ENCODE data around the gene TMEM167B. TPM values are rescaled to one million over a fixed set of nuclear protein-coding genes. Genes with fewer than 3 reads are reported as not detected.

Gene TMEM167B
- total and polyA plus RNA-seq, 7 experiments from 2014 or later, result 28.3 to 65.6 (median 39.0) TPM

DNA sequence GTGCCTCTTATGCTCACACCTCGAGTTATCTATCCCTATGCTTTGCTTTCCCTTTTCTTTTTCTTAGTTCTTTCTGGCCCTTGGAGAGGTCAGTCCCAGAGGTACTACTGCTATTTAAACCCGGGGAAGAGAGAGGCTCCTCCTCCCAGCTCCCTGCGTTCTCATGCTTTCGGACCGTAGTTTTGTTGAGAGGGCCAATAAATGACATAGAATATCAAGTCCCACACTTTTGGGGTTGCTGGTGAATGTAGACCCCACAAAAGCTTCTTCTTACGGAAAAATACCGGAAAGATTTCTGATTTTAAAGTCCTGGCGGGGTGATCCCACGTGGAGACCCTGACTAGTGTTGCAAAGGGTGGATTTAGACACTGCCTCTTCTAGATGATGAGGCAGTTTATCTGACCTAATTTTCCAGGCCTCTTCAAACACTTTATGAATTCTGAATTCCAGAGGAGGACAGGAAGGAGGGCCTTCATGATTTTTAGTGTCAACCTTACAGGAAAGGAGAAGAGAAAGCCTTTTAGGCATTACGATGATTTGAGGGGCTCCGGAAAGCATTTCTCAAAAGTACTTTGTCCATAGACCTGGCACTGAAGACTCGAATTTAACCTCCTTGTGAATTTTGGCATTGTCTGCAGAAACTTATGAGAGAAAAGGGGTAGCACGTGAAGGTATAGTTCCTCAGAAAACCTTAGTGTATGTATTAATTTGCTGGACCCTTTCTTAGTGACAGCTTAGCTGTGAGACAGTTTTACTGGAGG is 694 bp downstream of the TMEM167B start:
- Histone ChIP-seq H3K27ac (ENCODE audit: low read depth, low read length) (peak overlapping the region; percentile 97), H3K27me3 (ENCODE audit: control insufficient read depth in 2 of 2, insufficient read depth in 2 of 2, low read length in 2 of 2) (no peaks in the 10 kb centered on the region), H3K36me3 (ENCODE audit: control insufficient read depth in 2 of 3, insufficient read depth in 3 of 3, low read length in 3 of 3) (peaks cover 0 to 21% (median 4%) of the 10 kb centered on the region in 3 experiments), H3K9me3 (ENCODE audit: control insufficient read depth in 2 of 3, low read length in 3 of 3) (no peaks in the 10 kb centered on the region), H3K4me3 (ENCODE audit: low read length) (peak overlapping the region; percentile 84), H3K4me1 (ENCODE audit: control insufficient read depth in 2 of 2, insufficient read depth in 2 of 2, low read length in 2 of 2) (peaks cover 14 to 18% of the 10 kb centered on the region in 2 donors)
- peak overlapping the region; percentile 88 to 98 (median 96) for H3K4me3 Mint-ChIP-seq
- CTCF ChIA-PET, result interaction anchor here (0.6 to 1.3 kb wide), 3 partner anchors 9 to 398 kb away, joined by 3 to 7 read pairs (median 4); no protein-coding TSS in a partner anchor
- ATAC-seq (peak; percentile 10), DNase-seq (no peak)
- H3K27ac Mint-ChIP-seq, result peak overlapping the region; percentile 90 to 99 (median 98)
- H3K4me1 Mint-ChIP-seq, result peaks cover 15 to 43% (median 37%) of the 10 kb centered on the region in 7 donors
- intact Hi-C loops (cut with micrococcal nuclease), result loop anchor here (5.0 kb wide), 6 partner anchors 121 to 529 kb away; partner anchors contain the start of genes ATXN7L2 (in 1 of the 2), CLCC1 (in 1 of the 2), EEIG2 (in 1 of the 2) and PSMA5 (in 1 of the 2)
- POLR2A ChIA-PET, result interaction anchor here (0.8 to 4.4 kb wide), 12 partner anchors 9 to 422 kb away, joined by 3 to 77 read pairs (median 4); partner anchors contain the start of genes PRPF38B, TAF13 and WDR47
- H3K27me3 Mint-ChIP-seq, result no peaks in the 10 kb centered on the region
- peaks cover 0 to 16% (median 2%) of the 10 kb centered on the region in 11 donors for H3K9me3 Mint-ChIP-seq
- H3K36me3 Mint-ChIP-seq, result peaks cover 0 to 15% (median 5%) of the 10 kb centered on the region in 5 donors

DNA sequence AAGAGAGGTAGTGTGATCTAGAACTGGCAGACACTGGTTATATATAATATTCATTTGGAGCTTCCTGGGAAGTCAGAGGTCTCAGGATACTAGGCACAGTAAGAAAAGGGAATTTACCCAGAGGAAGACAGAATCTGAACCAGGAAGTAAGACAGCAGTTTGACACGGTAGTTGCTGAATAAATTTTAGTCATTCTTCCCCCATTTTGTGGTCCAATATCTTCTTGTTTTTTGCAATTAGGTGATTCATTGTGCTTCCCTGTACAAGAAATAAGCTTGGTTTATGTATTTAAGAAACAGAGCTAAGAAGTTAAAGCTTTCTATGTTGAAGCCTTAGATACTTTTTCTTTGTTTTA is 1.3 kb downstream of the TMEM167B start:
- intact Hi-C loops (cut with micrococcal nuclease), result loop anchor here (5.0 kb wide), 6 partner anchors 120 to 530 kb away; partner anchors contain the start of genes ATXN7L2 (in 1 of the 2), CLCC1 (in 1 of the 2), EEIG2 (in 1 of the 2) and PSMA5 (in 1 of the 2)
- peaks cover 0 to 16% (median 0%) of the 10 kb centered on the region in 11 donors for H3K9me3 Mint-ChIP-seq

GRCh38 chr1:109094377-109094803 is 3.8 kb downstream of the TMEM167B start:
- Mint-ChIP-seq H3K4me3 (no peak overlapping the region), H3K27me3 (no peaks in the 10 kb centered on the region), H3K9me3 (peaks cover 0 to 9% (median 0%) of the 10 kb centered on the region in 11 donors), H3K4me1 (peaks cover 15 to 45% (median 38%) of the 10 kb centered on the region in 7 donors), H3K27ac (peak overlapping the region in 1 of 9 donors; percentile 59), H3K36me3 (peaks cover 0 to 15% (median 7%) of the 10 kb centered on the region in 5 donors)
- ATAC-seq (no peak), DNase-seq (no peak)
- no peaks in the 10 kb centered on the region for H3K27me3 ChIP-seq (ENCODE audit: control insufficient read depth in 2 of 2, insufficient read depth in 2 of 2, low read length in 2 of 2)
- peaks cover 0 to 21% (median 4%) of the 10 kb centered on the region in 3 experiments for H3K36me3 ChIP-seq (ENCODE audit: control insufficient read depth in 2 of 3, insufficient read depth in 3 of 3, low read length in 3 of 3)
- ChIA-PET CTCF (interaction anchor here (0.6 to 0.9 kb wide), 2 partner anchors 57 to 274 kb away, joined by 4 to 7 read pairs; no protein-coding TSS in a partner anchor), POLR2A (interaction anchor here (0.6 kb wide), 1 partner anchor 45 kb away, joined by 3 read pairs; no protein-coding TSS in a partner anchor)
- intact Hi-C loops (cut with micrococcal nuclease), result loop anchor here (5.0 kb wide), 6 partner anchors 118 to 532 kb away; partner anchors contain the start of genes ATXN7L2 (in 1 of the 2), CLCC1 (in 1 of the 2), EEIG2 (in 1 of the 2) and PSMA5 (in 1 of the 2)
- H3K9me3 ChIP-seq (ENCODE audit: control insufficient read depth in 2 of 3, low read length in 3 of 3), result no peaks in the 10 kb centered on the region
- no peak overlapping the region for H3K27ac ChIP-seq (ENCODE audit: low read depth, low read length)
- peaks cover 14 to 18% of the 10 kb centered on the region in 2 donors for H3K4me1 ChIP-seq (ENCODE audit: control insufficient read depth in 2 of 2, insufficient read depth in 2 of 2, low read length in 2 of 2)
- no peak overlapping the region for H3K4me3 ChIP-seq (ENCODE audit: low read length)

More for the DNA sequence above, 1.3 kb downstream of the TMEM167B start:
- CTCF ChIA-PET, result no interaction called here
- H3K27ac Mint-ChIP-seq, result peak overlapping the region; percentile 90 to 99 (median 98)
- H3K9me3 ChIP-seq (ENCODE audit: control insufficient read depth in 2 of 3, low read length in 3 of 3), result no peaks in the 10 kb centered on the region
- peaks cover 15 to 43% (median 37%) of the 10 kb centered on the region in 7 donors for H3K4me1 Mint-ChIP-seq
- H3K27ac ChIP-seq (ENCODE audit: low read depth, low read length), result peak overlapping the region; percentile 97
- H3K4me3 Mint-ChIP-seq, result peak overlapping the region; percentile 88 to 98 (median 96)
- H3K36me3 Mint-ChIP-seq, result peaks cover 0 to 15% (median 5%) of the 10 kb centered on the region in 5 donors
- POLR2A ChIA-PET, result interaction anchor here (0.5 to 4.4 kb wide), 9 partner anchors 9 to 529 kb away, joined by 3 to 77 read pairs (median 7); partner anchors contain the start of genes PRPF38B, SARS1, TAF13 and WDR47
- H3K4me3 ChIP-seq (ENCODE audit: low read length), result peak overlapping the region; percentile 84
- no peaks in the 10 kb centered on the region for H3K27me3 Mint-ChIP-seq
- peaks cover 0 to 21% (median 4%) of the 10 kb centered on the region in 3 experiments for H3K36me3 ChIP-seq (ENCODE audit: control insufficient read depth in 2 of 3, insufficient read depth in 3 of 3, low read length in 3 of 3)
- H3K4me1 ChIP-seq (ENCODE audit: control insufficient read depth in 2 of 2, insufficient read depth in 2 of 2, low read length in 2 of 2), result peaks cover 14 to 18% of the 10 kb centered on the region in 2 donors
- DNase-seq (no peak), ATAC-seq (no peak)
- no peaks in the 10 kb centered on the region for H3K27me3 ChIP-seq (ENCODE audit: control insufficient read depth in 2 of 2, insufficient read depth in 2 of 2, low read length in 2 of 2)

DNA sequence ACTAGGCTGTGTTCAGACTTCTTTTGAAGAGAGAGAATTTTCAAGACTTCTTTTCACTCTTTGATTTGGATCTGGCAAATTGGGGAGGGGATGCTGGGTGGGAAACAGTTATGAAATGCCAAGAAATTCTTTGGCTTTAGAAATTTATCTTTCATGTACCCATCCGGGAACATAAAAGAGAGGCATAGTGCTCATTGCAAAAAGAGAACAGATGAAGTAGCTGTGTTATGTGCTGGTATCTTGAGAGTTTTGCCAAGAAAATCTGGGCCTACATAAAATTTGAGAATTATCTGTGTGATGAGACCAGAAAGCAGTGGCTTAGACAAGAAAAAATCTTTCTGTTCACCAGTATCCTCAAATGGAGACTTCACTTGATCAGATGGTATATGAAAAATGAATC is 4.3 kb downstream of the TMEM167B start:
- Histone ChIP-seq H3K27me3 (ENCODE audit: control insufficient read depth in 2 of 2, insufficient read depth in 2 of 2, low read length in 2 of 2) (no peaks in the 10 kb centered on the region), H3K4me1 (ENCODE audit: control insufficient read depth in 2 of 2, insufficient read depth in 2 of 2, low read length in 2 of 2) (peaks cover 14 to 18% of the 10 kb centered on the region in 2 donors), H3K9me3 (ENCODE audit: control insufficient read depth in 2 of 3, low read length in 3 of 3) (no peaks in the 10 kb centered on the region), H3K4me3 (ENCODE audit: low read length) (no peak overlapping the region), H3K36me3 (ENCODE audit: control insufficient read depth in 2 of 3, insufficient read depth in 3 of 3, low read length in 3 of 3) (peaks cover 0 to 21% (median 4%) of the 10 kb centered on the region in 3 experiments), H3K27ac (ENCODE audit: low read depth, low read length) (no peak overlapping the region)
- peaks cover 0 to under 1% (median 0%) of the 10 kb centered on the region in 5 donors for H3K27me3 Mint-ChIP-seq
- intact Hi-C loops (cut with micrococcal nuclease), result loop anchor here (5.0 kb wide), 6 partner anchors 117 to 533 kb away; partner anchors contain the start of genes ATXN7L2 (in 1 of the 2), CLCC1 (in 1 of the 2), EEIG2 (in 1 of the 2) and PSMA5 (in 1 of the 2)
- CTCF ChIA-PET, result interaction anchor here (0.6 to 0.9 kb wide), 2 partner anchors 58 to 275 kb away, joined by 4 to 7 read pairs; no protein-coding TSS in a partner anchor
- ATAC-seq (no peak), DNase-seq (no peak)
- H3K27ac Mint-ChIP-seq, result peak overlapping the region in 2 of 9 donors; percentile 8 to 12
- H3K9me3 Mint-ChIP-seq, result peaks cover 0 to 6% (median 0%) of the 10 kb centered on the region in 11 donors
- POLR2A ChIA-PET, result interaction anchor here (0.6 kb wide), 1 partner anchor 45 kb away, joined by 3 read pairs; no protein-coding TSS in a partner anchor
- no peak overlapping the region for H3K4me3 Mint-ChIP-seq
- H3K36me3 Mint-ChIP-seq, result peaks cover 0 to 15% (median 7%) of the 10 kb centered on the region in 5 donors
- H3K4me1 Mint-ChIP-seq, result peaks cover 17 to 50% (median 39%) of the 10 kb centered on the region in 7 donors

DNA sequence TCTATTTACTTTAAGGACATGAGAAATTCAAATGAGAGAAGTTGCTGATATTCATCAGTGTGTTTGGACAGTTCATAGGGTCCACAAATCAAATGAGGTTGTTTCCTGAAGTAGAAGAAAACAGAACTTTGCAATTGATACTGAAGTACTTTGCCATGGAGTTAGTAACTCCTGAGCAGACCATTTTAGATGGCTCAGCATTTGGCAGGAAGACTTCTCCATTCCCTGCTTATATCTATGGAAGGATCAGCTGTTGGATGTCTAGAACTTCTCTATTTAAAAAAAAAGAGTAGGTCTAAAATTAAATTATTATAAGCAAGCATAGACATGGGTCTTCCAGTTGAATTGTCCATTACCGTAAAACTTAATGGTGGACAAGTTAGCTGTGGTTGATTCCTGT is 5.1 kb downstream of the TMEM167B start:
- Histone ChIP-seq H3K4me1 (ENCODE audit: control insufficient read depth in 2 of 2, insufficient read depth in 2 of 2, low read length in 2 of 2) (peaks cover 11 to 18% of the 10 kb centered on the region in 2 donors), H3K9me3 (ENCODE audit: control insufficient read depth in 2 of 3, low read length in 3 of 3) (no peaks in the 10 kb centered on the region), H3K27ac (ENCODE audit: low read depth, low read length) (no peak overlapping the region), H3K27me3 (ENCODE audit: control insufficient read depth in 2 of 2, insufficient read depth in 2 of 2, low read length in 2 of 2) (no peaks in the 10 kb centered on the region), H3K36me3 (ENCODE audit: control insufficient read depth in 2 of 3, insufficient read depth in 3 of 3, low read length in 3 of 3) (peaks cover 0 to 25% (median 4%) of the 10 kb centered on the region in 3 experiments), H3K4me3 (ENCODE audit: low read length) (no peak overlapping the region)
- no peak for DNase-seq
- peaks cover 20 to 45% (median 38%) of the 10 kb centered on the region in 7 donors for H3K4me1 Mint-ChIP-seq
- H3K4me3 Mint-ChIP-seq, result no peak overlapping the region
- peaks cover 0 to 2% (median 0%) of the 10 kb centered on the region in 5 donors for H3K27me3 Mint-ChIP-seq
- POLR2A ChIA-PET, result no interaction called here
- CTCF ChIA-PET, result interaction anchor here (0.7 kb wide), 1 partner anchor 340 kb away, joined by 3 read pairs; no protein-coding TSS in a partner anchor
- peaks cover 0 to 15% (median 8%) of the 10 kb centered on the region in 5 donors for H3K36me3 Mint-ChIP-seq
- no peak for ATAC-seq
- no peak overlapping the region for H3K27ac Mint-ChIP-seq
- intact Hi-C loops (cut with micrococcal nuclease), result no loop called here
- peaks cover 0 to 4% (median 0%) of the 10 kb centered on the region in 11 donors for H3K9me3 Mint-ChIP-seq

DNA sequence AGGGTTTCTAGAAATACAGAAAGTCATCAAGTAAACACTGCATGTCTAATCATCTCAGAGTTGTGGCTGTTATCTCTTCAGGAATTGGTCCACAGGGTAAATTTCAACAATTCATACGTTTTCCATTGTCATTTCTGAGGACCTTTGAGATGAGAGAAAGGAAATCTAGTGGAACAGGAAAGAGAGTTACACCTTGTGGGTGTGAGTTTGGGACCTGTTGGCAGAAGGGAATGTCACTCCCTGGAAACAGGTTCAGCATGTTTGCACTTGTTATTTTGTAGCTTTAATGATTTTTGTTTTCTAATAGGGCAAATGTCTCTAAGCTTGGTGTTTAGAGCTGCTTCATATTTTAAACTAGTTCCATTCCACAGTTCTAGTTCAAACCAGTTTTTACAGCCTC is 5.6 kb downstream of the TMEM167B start:
- Mint-ChIP-seq H3K27ac (peak overlapping the region in 1 of 9 donors; percentile 9), H3K36me3 (peaks cover 0 to 15% (median 8%) of the 10 kb centered on the region in 5 donors), H3K4me3 (no peak overlapping the region), H3K27me3 (peaks cover 0 to 2% (median 0%) of the 10 kb centered on the region in 5 donors), H3K9me3 (peaks cover 0 to 5% (median 0%) of the 10 kb centered on the region in 11 donors), H3K4me1 (peaks cover 18 to 41% (median 39%) of the 10 kb centered on the region in 7 donors)
- ATAC-seq, result no peak
- CTCF ChIA-PET, result interaction anchor here (0.7 kb wide), 1 partner anchor 340 kb away, joined by 3 read pairs; no protein-coding TSS in a partner anchor
- POLR2A ChIA-PET, result interaction anchor here (0.6 kb wide), 1 partner anchor 771 kb away, joined by 3 read pairs; no protein-coding TSS in a partner anchor
- no peak for DNase-seq
- Histone ChIP-seq H3K4me1 (ENCODE audit: control insufficient read depth in 2 of 2, insufficient read depth in 2 of 2, low read length in 2 of 2) (peaks cover 11 to 17% of the 10 kb centered on the region in 2 donors), H3K27ac (ENCODE audit: low read depth, low read length) (no peak overlapping the region), H3K27me3 (ENCODE audit: control insufficient read depth in 2 of 2, insufficient read depth in 2 of 2, low read length in 2 of 2) (no peaks in the 10 kb centered on the region), H3K36me3 (ENCODE audit: control insufficient read depth in 2 of 3, insufficient read depth in 3 of 3, low read length in 3 of 3) (peaks cover 0 to 22% (median 4%) of the 10 kb centered on the region in 3 experiments), H3K9me3 (ENCODE audit: control insufficient read depth in 2 of 3, low read length in 3 of 3) (no peaks in the 10 kb centered on the region), H3K4me3 (ENCODE audit: low read length) (no peak overlapping the region)
- intact Hi-C loops (cut with micrococcal nuclease), result no loop called here
